GM19372 (cell line): Measurements from ENCODE around the gene CLEC16A.

Experiments
- ATAC-seq: cut with Tn5 transposase; IDR thresholded peaks from one replicate; pipeline ENCODE4 v1.9.1; 2021; ENCODE audit warnings: mild to moderate bottlenecking, low read depth, moderate library complexity; ENCODE audit not compliant: unreplicated experiment

The CLEC16A gene

GRCh38 chr16:11130978-11131665 lies 186.8 kb downstream of the CLEC16A start:
- ATAC-seq = no peak

- no peak for ATAC-seq
Measured at GRCh38 chr16:11131706-11132105, 187.3 kb downstream of the CLEC16A start.

- no peak for ATAC-seq
Measured at GRCh38 chr16:11133344-11133943, 189.1 kb downstream of the CLEC16A start.

- ATAC-seq = no peak
Measured at GRCh38 chr16:11134722-11135463, 190.5 kb downstream of the CLEC16A start.

- no peak for ATAC-seq
Measured at GRCh38 chr16:11135464-11135973, 191.2 kb downstream of the CLEC16A start.

GRCh38 chr16:11136600-11136999 lies 192.2 kb downstream of the CLEC16A start:
- no peak for ATAC-seq

- ATAC-seq = no peak
Measured at GRCh38 chr16:11138022-11138768, 193.8 kb downstream of the CLEC16A start.

GRCh38 chr16:11138769-11139325 lies 194.5 kb downstream of the CLEC16A start:
- ATAC-seq = no peak

GRCh38 chr16:11139326-11140097 lies 195.1 kb downstream of the CLEC16A start:
- no peak for ATAC-seq

- ATAC-seq = no peak
Measured at GRCh38 chr16:11140098-11140375, 195.7 kb downstream of the CLEC16A start.

GRCh38 chr16:11140466-11140865 lies 196.1 kb downstream of the CLEC16A start:
- ATAC-seq = no peak

- ATAC-seq = no peak
Measured at GRCh38 chr16:11140867-11141266, 196.5 kb downstream of the CLEC16A start.

GRCh38 chr16:11141409-11142260 lies 197.3 kb downstream of the CLEC16A start:
- ATAC-seq = no peak

GRCh38 chr16:11142261-11142630 lies 197.9 kb downstream of the CLEC16A start:
- no peak for ATAC-seq

- ATAC-seq = no peak
Measured at GRCh38 chr16:11142951-11143350, 198.6 kb downstream of the CLEC16A start.

- ATAC-seq = no peak
Measured at GRCh38 chr16:11143372-11144035, 199.1 kb downstream of the CLEC16A start.

- no peak for ATAC-seq
Measured at GRCh38 chr16:11144122-11144521, 199.8 kb downstream of the CLEC16A start.

- ATAC-seq = no peak
Measured at GRCh38 chr16:11145173-11145818, 200.9 kb downstream of the CLEC16A start.
